C4-2B (cell line): ENCODE results near the gene FANCE.
"Not testable (repeated sequence)": the region's sequence is repeated elsewhere in the genome, so short reads cannot be mapped to it uniquely, and the experiment has no call there.

Experiments
- H3K27ac ChIP-seq: fragments of 450-650 bp; 2 replicates; pipeline ENCODE4 v1.5.1; 2017
- CTCF ChIP-seq: fragments of 450-650 bp; conservative IDR thresholded peaks from 2 replicates; pipeline ENCODE4 v1.5.1; 2017; ENCODE audit warnings: mild to moderate bottlenecking
- ZFX ChIP-seq: fragments of 450-650 bp; IDR thresholded peaks from 2 replicates; pipeline ENCODE4 v1.6.1; 2017

Gene FANCE

GRCh38 chr6:35510916-35511561, 58.9 kb downstream of the FANCE start:
- no peak for TF ChIP-seq CTCF
- H3K27ac ChIP-seq = no peak overlapping the region

- TF ChIP-seq ZFX (no peak), CTCF (no peak)
- H3K27ac ChIP-seq = no peak overlapping the region
These were observed 59.4 kb downstream of the FANCE start for GRCh38 chr6:35511562-35511941.

- H3K27ac ChIP-seq = no peak overlapping the region
- no peak for TF ChIP-seq CTCF
- no peak for TF ChIP-seq ZFX
These were observed 59.9 kb downstream of the FANCE start for GRCh38 chr6:35512006-35512405.

- TF ChIP-seq CTCF (no peak), ZFX (no peak)
- H3K27ac ChIP-seq = no peak within 1 kb of the TSS
These were observed 60.6 kb downstream of the FANCE start, which contains the start of gene TULP1 for GRCh38 chr6:35512740-35513139. Gene TULP1, minus strand, starts transcription at chr6:35512896. Its CDS starts 38 bp downstream, at chr6:35512858.

GRCh38 chr6:35514587-35514986, 62.4 kb downstream of the FANCE start:
- TF ChIP-seq CTCF (no peak), ZFX (no peak)
- no peak overlapping the region for H3K27ac ChIP-seq

GRCh38 chr6:35515939-35516338, 63.8 kb downstream of the FANCE start:
- H3K27ac ChIP-seq = not testable (repeated sequence)
